ENCODE measurements around the gene LRCH3. TPM values are rescaled to one million over a fixed set of nuclear protein-coding genes. Genes with fewer than 3 reads are reported as not detected.

LRCH3 gene
- total RNA-seq, 1 experiment from 2014 or later, result 71.8 TPM

DNA sequence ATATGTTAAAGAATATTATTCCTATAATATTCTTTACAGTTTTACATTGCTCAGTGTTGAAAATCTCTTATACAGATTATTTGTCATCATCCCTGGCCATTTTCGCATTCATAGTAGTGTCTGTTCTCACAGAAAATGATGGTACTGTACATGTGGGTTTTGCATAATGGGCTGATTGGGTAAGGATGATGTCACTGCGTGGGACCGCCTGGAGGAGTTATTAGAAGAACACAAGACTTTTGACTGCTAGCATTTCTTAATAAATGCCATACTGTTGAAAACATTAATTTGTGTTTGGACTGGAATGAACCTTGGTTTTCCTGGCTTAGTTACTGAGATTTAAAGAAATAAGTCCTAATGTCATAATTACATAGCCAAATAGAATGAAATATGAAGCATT, 20.3 kb downstream of the LRCH3 start:
- Histone ChIP-seq H3K27ac (ENCODE audit: low read depth, low read length, poor library complexity, severe bottlenecking) (peak overlapping the region; percentile 18), H3K4me3 (ENCODE audit: low read depth, low read length, poor library complexity, severe bottlenecking) (no peak overlapping the region), H3K27me3 (replicated peaks; ENCODE audit: insufficient read depth, low read depth, low read length, poor library complexity) (no peaks in the 10 kb centered on the region), H3K4me1 (ENCODE audit: insufficient read depth, low read length, poor library complexity, severe bottlenecking) (peaks cover 39% of the 10 kb centered on the region), H3K9me3 (ENCODE audit: low read depth, low read length, poor library complexity, severe bottlenecking) (no peaks in the 10 kb centered on the region), H3K36me3 (ENCODE audit: insufficient read depth, low read length, poor library complexity, severe bottlenecking) (no peaks in the 10 kb centered on the region)
- ChIA-PET POLR2A (ENCODE audit: low non-redundant PET) (no interaction called here), CTCF (no interaction called here)
- no TSS peak for BruUV-seq (replicated peaks)
- peak; percentile 69 for DNase-seq (ENCODE audit: low spot score)
- intact Hi-C loops (cut with micrococcal nuclease; ENCODE audit: unreplicated experiment), result no loop called here
- TF ChIP-seq, protein P1, sequence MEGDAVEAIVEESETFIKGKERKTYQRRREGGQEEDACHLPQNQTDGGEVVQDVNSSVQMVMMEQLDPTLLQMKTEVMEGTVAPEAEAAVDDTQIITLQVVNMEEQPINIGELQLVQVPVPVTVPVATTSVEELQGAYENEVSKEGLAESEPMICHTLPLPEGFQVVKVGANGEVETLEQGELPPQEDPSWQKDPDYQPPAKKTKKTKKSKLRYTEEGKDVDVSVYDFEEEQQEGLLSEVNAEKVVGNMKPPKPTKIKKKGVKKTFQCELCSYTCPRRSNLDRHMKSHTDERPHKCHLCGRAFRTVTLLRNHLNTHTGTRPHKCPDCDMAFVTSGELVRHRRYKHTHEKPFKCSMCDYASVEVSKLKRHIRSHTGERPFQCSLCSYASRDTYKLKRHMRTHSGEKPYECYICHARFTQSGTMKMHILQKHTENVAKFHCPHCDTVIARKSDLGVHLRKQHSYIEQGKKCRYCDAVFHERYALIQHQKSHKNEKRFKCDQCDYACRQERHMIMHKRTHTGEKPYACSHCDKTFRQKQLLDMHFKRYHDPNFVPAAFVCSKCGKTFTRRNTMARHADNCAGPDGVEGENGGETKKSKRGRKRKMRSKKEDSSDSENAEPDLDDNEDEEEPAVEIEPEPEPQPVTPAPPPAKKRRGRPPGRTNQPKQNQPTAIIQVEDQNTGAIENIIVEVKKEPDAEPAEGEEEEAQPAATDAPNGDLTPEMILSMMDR (conservative IDR thresholded peaks at IDR 0.05; ENCODE audit: low read depth, low read length), result no peak
- TF ChIP-seq EZH2 (IDR thresholded peaks at IDR 0.05; ENCODE audit: borderline replicate concordance, low read depth, low read length, poor library complexity, severe bottlenecking), result no peak

DNA sequence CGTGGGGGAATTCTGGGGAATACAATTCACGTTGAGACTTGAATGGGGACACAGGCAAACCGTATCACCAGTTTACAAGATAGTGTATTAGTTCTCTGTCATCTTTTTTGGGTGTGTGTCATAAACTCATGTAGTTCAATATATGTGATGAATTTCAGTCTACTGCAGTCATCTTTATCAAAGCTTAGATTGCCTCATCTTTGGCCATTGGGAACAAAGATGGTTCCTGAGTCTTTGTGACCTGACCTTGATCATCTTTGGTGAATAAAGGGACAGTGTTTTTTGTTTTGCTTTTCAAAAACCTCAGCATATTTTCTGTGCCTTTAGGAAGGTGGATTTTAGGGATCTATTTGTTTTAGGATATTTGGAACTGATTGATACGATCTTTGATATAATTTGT, 23.3 kb downstream of the LRCH3 start:
- Histone ChIP-seq H3K9me3 (ENCODE audit: low read depth, low read length, poor library complexity, severe bottlenecking) (no peaks in the 10 kb centered on the region), H3K27ac (ENCODE audit: low read depth, low read length, poor library complexity, severe bottlenecking) (no peak overlapping the region), H3K4me3 (ENCODE audit: low read depth, low read length, poor library complexity, severe bottlenecking) (no peak overlapping the region), H3K27me3 (replicated peaks; ENCODE audit: insufficient read depth, low read depth, low read length, poor library complexity) (no peaks in the 10 kb centered on the region), H3K4me1 (ENCODE audit: insufficient read depth, low read length, poor library complexity, severe bottlenecking) (peaks cover 20% of the 10 kb centered on the region), H3K36me3 (ENCODE audit: insufficient read depth, low read length, poor library complexity, severe bottlenecking) (no peaks in the 10 kb centered on the region)
- intact Hi-C loops (cut with micrococcal nuclease; ENCODE audit: unreplicated experiment), result no loop called here
- ChIA-PET POLR2A (ENCODE audit: low non-redundant PET) (no interaction called here), CTCF (no interaction called here)
- no TSS peak for BruUV-seq (replicated peaks)
- no peak for TF ChIP-seq EZH2 (IDR thresholded peaks at IDR 0.05; ENCODE audit: borderline replicate concordance, low read depth, low read length, poor library complexity, severe bottlenecking)
- TF ChIP-seq, protein P1 (conservative IDR thresholded peaks at IDR 0.05; ENCODE audit: low read depth, low read length), result no peak
- no peak for DNase-seq (ENCODE audit: low spot score)

DNA sequence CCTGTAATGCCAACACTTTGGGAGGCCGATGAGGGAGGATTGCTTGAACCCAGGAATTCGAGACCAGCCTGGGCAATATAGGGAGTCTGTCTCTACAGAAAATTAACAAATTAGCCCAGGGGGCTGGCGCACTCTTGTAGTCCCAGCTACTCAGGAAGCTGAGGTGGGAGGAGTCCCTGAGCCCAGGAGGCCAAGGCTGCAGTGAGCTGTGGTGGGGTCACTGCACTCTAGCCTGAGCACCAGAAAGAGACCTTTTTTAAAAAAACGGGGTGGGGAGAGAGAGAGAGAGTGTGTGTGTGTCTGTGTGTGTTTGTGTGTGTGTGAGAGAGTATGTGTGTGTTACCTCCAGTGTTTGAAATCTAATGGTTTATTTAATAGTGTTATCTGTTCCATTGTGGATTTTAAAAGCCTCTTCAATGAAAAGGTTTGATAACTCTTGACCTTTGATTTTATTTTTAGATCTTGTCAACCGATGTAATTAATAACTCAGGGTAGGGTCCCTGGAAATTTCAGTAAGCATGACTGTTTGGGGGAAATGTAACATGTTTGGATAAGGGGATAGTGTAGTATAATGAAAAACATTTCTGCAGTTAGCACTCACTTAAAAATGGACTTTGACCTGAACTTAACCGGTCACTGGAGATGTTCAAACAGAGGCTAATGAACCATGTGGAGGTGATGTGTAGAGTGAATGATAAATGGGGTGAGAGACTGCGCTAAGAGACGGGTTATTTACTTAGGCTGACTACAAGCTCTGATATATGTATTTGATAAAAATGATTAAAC, 29.7 kb downstream of the LRCH3 start:
- BruUV-seq (replicated peaks), result no TSS peak
- TF ChIP-seq EZH2 (IDR thresholded peaks at IDR 0.05; ENCODE audit: borderline replicate concordance, low read depth, low read length, poor library complexity, severe bottlenecking), result no peak
- TF ChIP-seq, protein P1 (conservative IDR thresholded peaks at IDR 0.05; ENCODE audit: low read depth, low read length), result no peak
- CTCF ChIA-PET, result no interaction called here

More for the DNA sequence above, 29.7 kb downstream of the LRCH3 start:
- POLR2A ChIA-PET (ENCODE audit: low non-redundant PET), result no interaction called here
- DNase-seq (ENCODE audit: low spot score), result no peak
- no peak overlapping the region for H3K27ac ChIP-seq (ENCODE audit: low read depth, low read length, poor library complexity, severe bottlenecking)
- H3K4me3 ChIP-seq (ENCODE audit: low read depth, low read length, poor library complexity, severe bottlenecking), result no peak overlapping the region
- H3K9me3 ChIP-seq (ENCODE audit: low read depth, low read length, poor library complexity, severe bottlenecking), result no peaks in the 10 kb centered on the region
- intact Hi-C loops (cut with micrococcal nuclease; ENCODE audit: unreplicated experiment), result no loop called here
- H3K27me3 ChIP-seq (replicated peaks; ENCODE audit: insufficient read depth, low read depth, low read length, poor library complexity), result no peaks in the 10 kb centered on the region
- no peaks in the 10 kb centered on the region for H3K4me1 ChIP-seq (ENCODE audit: insufficient read depth, low read length, poor library complexity, severe bottlenecking)
- H3K36me3 ChIP-seq (ENCODE audit: insufficient read depth, low read length, poor library complexity, severe bottlenecking), result peaks cover 22% of the 10 kb centered on the region

Measured in A673 (cell line).